ELF-1 (cell line): ENCODE measurements around the gene DHRSX.
A peak's percentile ranks its signal among the peaks of the same experiment; 100 is the strongest.
"Not testable (repeated sequence)": the region's sequence is repeated elsewhere in the genome, so short reads cannot be mapped to it uniquely, and the experiment has no call there.

Experiments used
- DNase-seq: peaks from one replicate; pipeline ENCODE4 v3.0.0-alpha.2; 2016; ENCODE audit warnings: low read depth, low spot score

The DHRSX gene

GRCh38 chrX:2220296-2220695 lies 280.5 kb downstream of the DHRSX start:
- DNase-seq: no peak

DNA sequence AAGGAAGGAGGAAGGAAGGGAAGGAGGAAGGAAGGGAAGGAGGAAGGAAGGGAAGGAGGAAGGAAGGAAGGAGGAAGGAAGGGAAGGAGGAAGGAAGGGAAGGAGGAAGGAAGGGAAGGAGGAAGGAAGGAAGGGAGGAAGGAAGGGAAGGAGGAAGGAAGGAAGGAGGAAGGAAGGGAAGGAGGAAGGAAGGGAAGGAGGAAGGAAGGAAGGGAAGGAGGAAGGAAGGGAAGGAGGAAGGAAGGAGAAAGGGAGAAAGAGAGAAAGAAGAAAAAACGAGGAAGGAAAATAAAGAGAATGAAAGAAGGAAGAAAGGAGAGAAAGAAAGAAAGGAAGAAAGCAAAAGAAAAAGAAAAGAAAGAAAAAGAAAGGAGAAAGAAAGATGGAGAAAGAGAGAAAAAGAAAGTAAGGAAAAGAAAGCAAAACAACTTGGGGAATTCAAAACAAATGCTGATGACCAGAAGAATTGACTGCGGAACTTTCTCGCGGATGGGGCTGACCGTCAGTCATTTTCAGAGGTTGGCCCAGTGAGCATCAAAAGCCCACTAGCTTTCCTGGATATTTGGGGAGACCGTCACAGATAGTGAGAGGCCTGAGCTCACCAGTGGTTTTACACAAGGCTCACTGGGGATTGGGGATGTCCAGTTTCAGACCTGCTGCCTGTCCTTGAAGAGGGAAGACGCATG lies 286.5 kb downstream of the DHRSX start:
- not testable (repeated sequence) for DNase-seq

DNA sequence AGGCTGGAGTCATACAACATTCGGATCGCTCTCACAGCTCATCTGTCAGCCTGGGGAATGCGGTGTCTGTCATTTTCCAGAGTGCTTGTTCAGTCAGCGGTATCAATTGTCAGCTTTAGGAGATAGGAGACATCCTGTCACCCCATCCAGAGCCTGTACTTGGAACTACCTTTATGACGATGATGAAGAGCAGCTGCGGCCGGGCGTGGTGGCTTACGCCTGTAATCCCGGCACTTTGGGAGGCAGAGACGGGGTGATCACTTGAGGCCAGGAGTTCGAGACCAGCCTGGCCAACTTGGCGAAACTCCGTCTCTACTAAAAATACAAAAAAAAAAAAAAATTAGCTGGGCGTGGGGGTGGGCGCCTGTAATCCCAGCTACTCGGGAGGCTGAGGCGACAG lies 289.1 kb downstream of the DHRSX start:
- not testable (repeated sequence) for DNase-seq

DNA sequence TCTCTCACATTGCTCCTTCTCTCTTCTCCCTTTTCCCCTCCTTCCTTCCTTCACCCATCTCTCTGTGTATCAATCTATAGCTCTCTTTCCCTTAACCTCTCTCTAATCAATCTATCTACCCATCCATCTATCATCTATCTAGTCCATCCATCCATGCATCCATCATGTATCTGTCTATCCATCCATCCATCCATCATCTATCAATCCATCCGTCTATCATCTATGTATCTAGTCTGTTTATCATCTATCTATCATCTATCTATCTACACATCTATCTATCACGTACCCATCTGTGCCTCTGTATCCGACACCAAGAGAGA lies 307.5 kb downstream of the DHRSX start:
- no peak for DNase-seq

DNA sequence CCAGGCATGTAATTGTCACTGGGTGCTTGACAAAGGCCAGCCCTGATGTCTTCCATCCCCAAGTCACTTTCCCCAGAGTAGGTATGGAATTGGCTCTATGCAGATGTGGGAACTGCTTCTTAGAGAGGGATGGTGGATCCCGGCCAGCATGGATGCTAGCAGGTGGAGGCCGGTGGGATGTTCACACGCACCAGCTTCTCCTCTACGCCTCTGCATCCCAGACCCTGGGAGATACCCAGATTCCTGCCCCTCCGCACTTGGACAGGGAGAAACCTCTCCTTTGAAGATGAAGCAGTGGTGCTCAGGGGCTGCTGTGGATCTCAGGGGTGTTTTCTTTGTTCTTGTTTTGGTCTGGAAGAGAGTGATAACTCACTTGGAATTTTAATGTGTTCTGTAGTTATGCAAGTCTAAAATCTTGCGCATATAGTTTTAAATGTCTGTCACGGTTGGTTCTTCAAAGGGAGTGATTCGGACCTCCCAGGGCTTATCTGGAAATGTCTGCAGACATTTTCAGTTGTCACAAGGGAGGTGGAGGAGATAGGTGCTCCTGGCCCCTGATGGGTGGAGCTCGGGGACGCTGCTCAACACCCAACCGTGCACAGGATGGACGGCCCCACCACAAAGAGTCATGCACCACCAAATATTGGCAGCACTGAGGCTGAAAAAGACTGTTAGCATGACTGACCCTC lies 308.0 kb downstream of the DHRSX start:
- DNase-seq: no peak

- no peak for DNase-seq
These were observed 311.9 kb downstream of the DHRSX start for GRCh38 chrX:2188840-2189239.

DNA sequence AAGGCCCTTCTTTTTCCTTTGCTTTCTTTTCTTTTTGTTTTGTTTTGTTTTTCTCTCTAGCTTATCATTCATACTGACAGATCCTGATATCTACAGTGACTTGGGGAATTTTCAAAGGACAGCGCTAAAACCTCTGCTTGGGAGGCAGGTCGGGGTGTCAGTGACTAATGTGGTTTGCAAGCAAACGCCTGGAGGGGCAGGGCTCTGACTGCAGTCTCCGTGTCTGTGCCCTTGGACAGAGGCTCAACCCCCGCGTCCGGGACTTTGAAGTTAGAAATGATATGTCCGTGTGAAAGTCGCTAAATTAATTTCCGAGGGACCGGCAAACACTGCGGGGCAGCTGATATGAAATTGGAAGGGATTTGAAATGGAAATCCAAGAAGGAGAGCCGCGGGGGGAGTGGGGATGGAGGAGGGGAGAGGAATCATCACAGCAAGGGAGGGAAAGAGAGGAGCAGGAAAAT lies 312.4 kb downstream of the DHRSX start:
- peak; percentile 61 for DNase-seq

DNA sequence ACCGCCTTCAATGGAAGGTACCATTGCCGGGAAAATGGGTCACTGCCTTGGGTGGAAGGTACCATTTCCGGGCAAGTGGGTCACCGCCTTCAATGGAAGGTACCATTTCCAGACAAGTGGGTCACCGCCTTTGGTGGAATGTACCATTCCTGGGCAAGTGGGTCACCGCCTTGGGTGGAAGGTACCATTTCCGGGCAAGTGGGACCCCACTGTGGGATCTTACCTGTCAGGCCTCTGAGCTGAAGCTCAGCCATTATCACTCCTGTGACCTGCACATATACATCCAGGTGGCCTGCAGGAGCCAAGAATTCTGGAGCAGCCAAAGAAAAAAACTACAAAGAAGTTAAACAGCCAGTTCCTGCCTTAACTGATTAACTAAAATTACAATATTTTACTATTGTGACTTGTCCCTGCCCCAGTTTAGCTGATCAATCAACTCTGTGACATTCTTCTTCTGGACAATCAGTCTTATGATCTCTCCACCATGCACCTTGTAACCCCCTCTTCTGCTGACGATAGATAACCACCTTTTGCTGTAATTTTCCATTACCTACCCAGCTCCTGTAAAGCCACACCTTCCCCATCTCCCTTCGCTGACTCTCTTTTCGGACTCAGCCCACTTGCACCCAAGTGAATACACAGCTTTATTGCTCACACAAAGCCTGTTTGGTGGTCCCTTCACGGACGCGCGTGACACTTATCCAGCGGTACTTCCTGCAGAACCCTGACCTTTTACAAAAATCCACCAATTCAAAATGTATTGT lies 313.2 kb downstream of the DHRSX start:
- no peak for DNase-seq

DNA sequence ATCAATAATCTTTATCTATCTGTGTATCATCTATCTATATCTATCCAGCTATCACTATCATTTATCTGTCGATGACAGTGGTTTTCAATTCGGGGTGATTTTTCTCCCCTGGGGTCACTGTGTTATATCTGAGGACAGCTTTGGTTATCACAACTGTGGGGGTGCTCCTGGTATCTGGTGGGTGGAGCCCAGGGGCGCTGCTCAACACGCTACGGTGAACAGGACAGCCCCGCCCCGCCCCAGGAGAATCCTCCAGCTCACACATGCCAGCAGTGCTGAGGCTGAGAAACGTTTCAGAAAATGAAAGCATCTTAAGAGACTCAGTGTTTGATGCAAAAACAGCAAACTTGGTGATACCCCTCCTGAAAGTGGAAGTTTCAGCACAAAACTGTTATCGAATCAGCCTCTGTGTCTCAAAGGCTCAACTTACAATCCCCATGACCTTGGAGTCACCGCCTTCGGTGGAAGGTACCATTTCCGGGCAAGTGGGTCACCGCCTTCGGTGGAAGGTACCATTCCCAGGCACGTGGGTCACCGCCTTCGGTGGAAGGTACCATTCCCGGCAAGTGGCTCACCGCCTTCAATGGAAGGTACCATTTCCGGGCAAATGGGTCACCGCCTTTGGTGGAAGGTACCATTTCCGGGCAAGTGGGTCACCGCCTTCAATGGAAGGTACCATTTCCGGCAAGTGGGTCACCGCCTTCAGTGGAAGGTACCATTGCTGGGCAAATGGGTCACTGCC lies 315.3 kb downstream of the DHRSX start:
- no peak for DNase-seq

GRCh38 chrX:2184089-2184488 lies 316.7 kb downstream of the DHRSX start:
- no peak for DNase-seq

GRCh38 chrX:2183193-2183725 lies 317.5 kb downstream of the DHRSX start:
- peak; percentile 33 for DNase-seq

GRCh38 chrX:2177541-2177940 lies 323.2 kb downstream of the DHRSX start:
- DNase-seq: no peak

GRCh38 chrX:2176733-2177132 lies 324.0 kb downstream of the DHRSX start:
- DNase-seq: no peak

DNA sequence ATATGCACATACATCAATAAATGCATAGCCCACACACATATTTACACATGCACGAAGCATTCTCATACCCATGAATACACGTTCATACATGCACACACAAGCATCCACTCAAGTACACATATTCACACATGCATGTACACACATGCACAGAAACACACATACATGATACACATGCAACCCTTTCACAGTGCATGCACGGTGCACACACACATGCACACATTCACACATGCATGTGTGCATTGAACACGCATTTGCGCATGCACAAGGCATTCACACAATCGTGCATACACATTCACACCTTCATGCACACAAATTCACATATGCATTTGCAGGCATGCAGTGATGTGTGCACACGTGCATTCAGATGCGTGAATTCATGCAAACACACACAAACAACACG lies 324.5 kb downstream of the DHRSX start:
- DNase-seq: no peak

DNA sequence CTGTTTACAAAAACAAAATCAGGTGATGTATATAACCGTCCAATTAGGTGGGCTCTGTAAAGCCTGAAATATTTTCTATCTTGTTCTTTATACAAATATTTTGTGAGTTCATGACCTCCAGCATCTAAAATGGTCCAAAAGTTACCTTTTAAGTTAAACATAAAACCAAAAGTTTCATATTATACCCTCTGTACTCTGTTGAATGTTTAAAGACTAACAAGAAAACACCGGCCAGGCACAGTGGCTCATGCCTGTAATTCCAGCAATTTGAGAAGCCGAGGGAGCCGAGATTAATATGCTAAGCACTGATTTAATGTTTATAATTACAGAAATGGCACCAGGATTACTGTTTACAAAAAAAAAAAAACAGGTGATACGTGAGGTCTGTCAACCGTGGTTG lies 328.4 kb downstream of the DHRSX start:
- no peak for DNase-seq
